ENCODE measurements around the gene CST2. TPM values are rescaled to one million over a fixed set of nuclear protein-coding genes. Genes with fewer than 3 reads are reported as not detected.

CST2 gene
- not detected in 2 replicates for total RNA-seq

- H3K36me3 ChIP-seq (ENCODE audit: control insufficient read depth, insufficient read depth, low read length), result no peaks in the 10 kb centered on the region
- no peak for DNase-seq (ENCODE audit: low read depth)
- no peak for TF ChIP-seq CTCF (IDR thresholded peaks at IDR 0.05; ENCODE audit: insufficient read depth, low read length, severe bottlenecking)
- FAIRE-seq, result no peak
- H3K4me3 ChIP-seq (ENCODE audit: low read depth, low read length), result no peak within 1 kb of the TSS
- H3K27me3 ChIP-seq (ENCODE audit: control insufficient read depth, insufficient read depth, low read length), result no peaks in the 10 kb centered on the region
These were observed at the start of gene CST2 for GRCh38 chr20:23826541-23827021. Gene CST2 (minus strand): TSS chr20:23826729. CDS start chr20:23826660, 69 bp downstream.

- Histone ChIP-seq H3K36me3 (ENCODE audit: control insufficient read depth, insufficient read depth, low read length) (no peaks in the 10 kb centered on the region), H3K4me3 (ENCODE audit: low read depth, low read length) (no peak overlapping the region), H3K27me3 (ENCODE audit: control insufficient read depth, insufficient read depth, low read length) (no peaks in the 10 kb centered on the region)
- TF ChIP-seq CTCF (IDR thresholded peaks at IDR 0.05; ENCODE audit: insufficient read depth, low read length, severe bottlenecking), result no peak
- no peak for FAIRE-seq
- no peak for DNase-seq (ENCODE audit: low read depth)
These were observed 49.2 kb upstream of the CST2 start for GRCh38 chr20:23875606-23876237.

- DNase-seq (ENCODE audit: low read depth) (no peak), FAIRE-seq (no peak)
- no peaks in the 10 kb centered on the region for H3K36me3 ChIP-seq (ENCODE audit: control insufficient read depth, insufficient read depth, low read length)
- no peaks in the 10 kb centered on the region for H3K27me3 ChIP-seq (ENCODE audit: control insufficient read depth, insufficient read depth, low read length)
- no peak for TF ChIP-seq CTCF (IDR thresholded peaks at IDR 0.05; ENCODE audit: insufficient read depth, low read length, severe bottlenecking)
- no peak overlapping the region for H3K4me3 ChIP-seq (ENCODE audit: low read depth, low read length)
These were observed 48.2 kb upstream of the CST2 start for GRCh38 chr20:23874747-23875146.

GRCh38 chr20:23873370-23874015 is 47.0 kb upstream of the CST2 start:
- no peak for TF ChIP-seq CTCF (IDR thresholded peaks at IDR 0.05; ENCODE audit: insufficient read depth, low read length, severe bottlenecking)
- H3K36me3 ChIP-seq (ENCODE audit: control insufficient read depth, insufficient read depth, low read length), result no peaks in the 10 kb centered on the region
- no peaks in the 10 kb centered on the region for H3K27me3 ChIP-seq (ENCODE audit: control insufficient read depth, insufficient read depth, low read length)
- DNase-seq (ENCODE audit: low read depth), result no peak
- no peak overlapping the region for H3K4me3 ChIP-seq (ENCODE audit: low read depth, low read length)
- FAIRE-seq, result no peak

GRCh38 chr20:23872065-23872464 is 45.5 kb upstream of the CST2 start:
- no peak for TF ChIP-seq CTCF (IDR thresholded peaks at IDR 0.05; ENCODE audit: insufficient read depth, low read length, severe bottlenecking)
- no peak for FAIRE-seq
- H3K27me3 ChIP-seq (ENCODE audit: control insufficient read depth, insufficient read depth, low read length), result no peaks in the 10 kb centered on the region

More at GRCh38 chr20:23872065-23872464, 45.5 kb upstream of the CST2 start:
- H3K36me3 ChIP-seq (ENCODE audit: control insufficient read depth, insufficient read depth, low read length), result no peaks in the 10 kb centered on the region
- no peak for DNase-seq (ENCODE audit: low read depth)
- H3K4me3 ChIP-seq (ENCODE audit: low read depth, low read length), result no peak overlapping the region

Measured in bronchial epithelial cell (primary cell).